ENCODE data around the gene UBE2E3.
"Not testable (repeated sequence)": the region's sequence is repeated elsewhere in the genome, so short reads cannot be mapped to it uniquely, and the experiment has no call there.

UBE2E3 gene

GRCh38 chr2:181077128-181077709 lies 96.8 kb downstream of the UBE2E3 start:
- peak; percentile 53 to 73 (median 67) for DNase-seq

DNA sequence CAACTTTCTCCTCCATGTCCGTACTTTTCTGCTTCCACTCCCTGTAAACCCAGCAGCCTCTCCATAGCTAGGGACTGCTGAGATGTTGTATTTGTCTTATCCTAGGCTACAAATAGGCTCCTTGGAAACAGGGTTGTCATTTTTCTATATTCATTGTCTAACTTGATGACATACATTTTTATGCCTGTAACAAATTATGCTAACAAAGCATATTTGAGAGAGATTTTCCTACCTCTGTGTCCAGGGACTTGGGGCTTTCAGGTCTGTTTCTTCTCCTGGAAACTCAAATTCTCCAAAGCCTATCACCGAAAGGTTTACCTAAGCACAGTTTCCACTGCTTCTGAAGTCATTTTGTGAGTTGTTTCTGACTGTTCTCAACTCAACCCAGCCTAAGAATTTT lies 102.7 kb downstream of the UBE2E3 start:
- no peak for DNase-seq

- DNase-seq, result no peak
Observed at GRCh38 chr2:181085734-181086133, 105.3 kb downstream of the UBE2E3 start.

- DNase-seq, result not testable (repeated sequence)
Observed at GRCh38 chr2:181091920-181092319, 111.5 kb downstream of the UBE2E3 start.

GRCh38 chr2:181095486-181095885 lies 115.1 kb downstream of the UBE2E3 start:
- DNase-seq, result no peak

GRCh38 chr2:181103659-181104058 lies 123.3 kb downstream of the UBE2E3 start:
- DNase-seq, result no peak

GRCh38 chr2:181104512-181105115 lies 124.2 kb downstream of the UBE2E3 start:
- peak; percentile 61 to 72 (median 71) for DNase-seq

DNA sequence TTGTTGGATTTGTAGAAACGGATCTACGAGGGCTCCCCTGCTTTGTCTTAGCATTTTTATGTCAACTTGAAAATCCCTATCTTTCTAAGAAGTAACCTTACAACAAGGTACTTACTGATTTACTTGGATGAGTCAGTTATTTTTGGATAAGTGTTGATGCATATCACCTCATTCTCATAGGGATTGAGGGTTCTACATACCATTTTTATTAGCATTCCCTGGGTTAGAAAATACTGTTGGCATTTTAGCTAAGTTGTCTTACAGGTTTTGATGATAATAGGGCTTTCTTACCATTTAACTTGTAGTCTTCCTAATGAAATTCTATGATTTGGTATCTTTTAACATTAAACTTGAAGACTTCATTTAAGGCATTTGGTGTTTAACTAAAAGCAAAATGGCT lies 125.2 kb downstream of the UBE2E3 start:
- no peak for DNase-seq

- no peak for DNase-seq
Observed at GRCh38 chr2:181106229-181106628, 125.8 kb downstream of the UBE2E3 start.

GRCh38 chr2:181106789-181107627 lies 126.6 kb downstream of the UBE2E3 start:
- DNase-seq, result peak; percentile 25 to 71 (median 67)

- DNase-seq, result no peak
Observed at GRCh38 chr2:181107628-181107945, 127.2 kb downstream of the UBE2E3 start.

GRCh38 chr2:181111059-181111458 lies 130.7 kb downstream of the UBE2E3 start:
- no peak for DNase-seq

DNA sequence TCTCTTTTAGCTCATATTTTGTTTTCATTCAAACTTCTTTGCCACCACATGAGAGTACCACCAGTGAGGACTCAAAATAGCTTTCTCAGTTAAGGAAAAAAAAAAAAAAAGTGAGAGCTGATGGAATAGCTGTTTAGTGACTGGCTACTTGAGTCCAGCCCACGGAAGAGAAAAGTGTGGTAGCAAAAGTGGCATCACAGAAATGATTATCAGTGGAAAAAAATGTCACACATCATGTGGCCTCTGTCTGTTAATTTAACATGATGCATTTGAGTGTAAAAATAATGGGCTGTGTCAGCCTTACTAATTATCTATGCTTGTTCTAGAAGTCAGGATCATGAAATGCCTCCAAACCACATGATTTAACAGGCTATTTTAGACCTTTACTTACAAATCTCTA lies 132.5 kb downstream of the UBE2E3 start:
- no peak for DNase-seq
